Ishikawa (cell line): Measurements from ENCODE around the gene P3H1.

Experiments
- CEBPB ChIP-seq: IDR thresholded peaks from 2 replicates; pipeline ENCODE4 v1.6.1; 2012
- CREB1 ChIP-seq: IDR thresholded peaks from 2 replicates; pipeline ENCODE4 v1.6.1; 2012; ENCODE audit warnings: low read depth
- EGR1 ChIP-seq: IDR thresholded peaks from 2 replicates; pipeline ENCODE4 v1.6.1; 2012
- EP300 ChIP-seq: IDR thresholded peaks from 2 replicates; pipeline ENCODE4 v1.6.1; 2012; ENCODE audit warnings: borderline replicate concordance
- FOXM1 ChIP-seq: IDR thresholded peaks from 2 replicates; pipeline ENCODE4 v1.6.1; 2012; ENCODE audit warnings: low read depth, borderline replicate concordance
- MAX ChIP-seq: IDR thresholded peaks from 2 replicates; pipeline ENCODE4 v1.6.1; 2012
- NFIC ChIP-seq: IDR thresholded peaks from 2 replicates; pipeline ENCODE4 v1.6.1; 2012
- RAD21 ChIP-seq: IDR thresholded peaks from 2 replicates; pipeline ENCODE4 v1.6.1; 2012; ENCODE audit warnings: low read depth
- REST ChIP-seq: IDR thresholded peaks from 2 replicates; pipeline ENCODE4 v1.6.1; 2012; ENCODE audit warnings: low read depth, mild to moderate bottlenecking
- TAF1 ChIP-seq: IDR thresholded peaks from 2 replicates; pipeline ENCODE4 v1.6.1; 2012; ENCODE audit warnings: low read depth, mild to moderate bottlenecking
- TCF12 ChIP-seq: IDR thresholded peaks from 2 replicates; pipeline ENCODE4 v1.6.1; 2012; ENCODE audit warnings: low read depth
- USF1 ChIP-seq: IDR thresholded peaks from 2 replicates; pipeline ENCODE4 v1.6.1; 2012
- YY1 ChIP-seq: IDR thresholded peaks from 2 replicates; pipeline ENCODE4 v1.6.1; 2012; ENCODE audit warnings: low read depth
- ZBTB7A ChIP-seq: IDR thresholded peaks from 2 replicates; pipeline ENCODE4 v1.6.1; 2012; ENCODE audit warnings: low read depth

GRCh38 chr1:42730002-42730401, 36.8 kb downstream of the P3H1 start:
- no peak for TF ChIP-seq EP300
- TF ChIP-seq CEBPB, result no peak
- TF ChIP-seq RAD21, result no peak
- TF ChIP-seq MAX, result no peak
- no peak for TF ChIP-seq TAF1
- no peak for TF ChIP-seq EGR1
- no peak for TF ChIP-seq REST
- no peak for TF ChIP-seq NFIC
- no peak for TF ChIP-seq YY1
- TF ChIP-seq TCF12, result no peak
- TF ChIP-seq ZBTB7A, result no peak
- TF ChIP-seq USF1, result no peak
- TF ChIP-seq CREB1, result no peak
- no peak for TF ChIP-seq FOXM1
